Measurements from ENCODE around the gene NUDT4.
A peak's percentile ranks its signal among the peaks of the same experiment; 100 is the strongest.

The NUDT4 gene

DNA sequence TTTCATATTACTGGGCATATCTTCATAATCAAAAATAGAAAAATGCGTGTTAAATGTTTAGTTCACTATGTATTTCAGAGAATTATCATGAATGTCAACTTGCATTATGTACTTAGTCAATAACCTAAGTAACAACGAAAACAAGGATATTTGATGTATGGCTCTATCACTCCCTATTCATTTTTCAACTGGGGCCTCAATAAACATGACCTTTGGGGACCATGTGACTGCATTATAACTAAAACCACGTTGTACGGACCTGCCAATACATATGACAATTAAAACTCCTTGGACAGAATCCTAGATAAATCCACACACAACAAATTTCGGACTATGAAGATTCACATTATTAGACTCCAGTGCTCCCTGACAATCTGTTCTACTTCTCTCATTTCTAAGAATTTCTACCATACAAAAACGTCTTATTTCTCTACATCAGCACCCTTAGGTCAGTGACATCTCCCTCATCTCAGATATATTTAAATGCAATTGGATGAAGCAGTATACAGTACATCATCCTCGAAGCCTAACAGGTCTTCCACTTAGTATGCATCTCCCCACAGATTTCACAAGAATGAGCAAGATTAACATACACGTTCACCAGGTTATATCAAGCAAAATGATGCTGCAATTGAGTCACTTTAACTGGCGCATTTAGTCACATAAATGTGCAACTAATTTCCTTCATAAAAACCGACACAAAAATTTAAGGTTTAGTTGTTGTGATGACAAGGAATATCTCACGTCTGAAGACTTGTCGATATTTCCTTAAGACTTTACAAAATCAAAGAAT lies 62.5 kb downstream of the NUDT4 start:
- in situ Hi-C loops (cut with MboI; ENCODE audit: low pct_unique_long_range_greater_than_20kb, low sequenced_read_pairs, unreplicated experiment): no loop called here
- DNase-seq (ENCODE audit: low spot score): no peak
- TF ChIP-seq, protein P1, sequence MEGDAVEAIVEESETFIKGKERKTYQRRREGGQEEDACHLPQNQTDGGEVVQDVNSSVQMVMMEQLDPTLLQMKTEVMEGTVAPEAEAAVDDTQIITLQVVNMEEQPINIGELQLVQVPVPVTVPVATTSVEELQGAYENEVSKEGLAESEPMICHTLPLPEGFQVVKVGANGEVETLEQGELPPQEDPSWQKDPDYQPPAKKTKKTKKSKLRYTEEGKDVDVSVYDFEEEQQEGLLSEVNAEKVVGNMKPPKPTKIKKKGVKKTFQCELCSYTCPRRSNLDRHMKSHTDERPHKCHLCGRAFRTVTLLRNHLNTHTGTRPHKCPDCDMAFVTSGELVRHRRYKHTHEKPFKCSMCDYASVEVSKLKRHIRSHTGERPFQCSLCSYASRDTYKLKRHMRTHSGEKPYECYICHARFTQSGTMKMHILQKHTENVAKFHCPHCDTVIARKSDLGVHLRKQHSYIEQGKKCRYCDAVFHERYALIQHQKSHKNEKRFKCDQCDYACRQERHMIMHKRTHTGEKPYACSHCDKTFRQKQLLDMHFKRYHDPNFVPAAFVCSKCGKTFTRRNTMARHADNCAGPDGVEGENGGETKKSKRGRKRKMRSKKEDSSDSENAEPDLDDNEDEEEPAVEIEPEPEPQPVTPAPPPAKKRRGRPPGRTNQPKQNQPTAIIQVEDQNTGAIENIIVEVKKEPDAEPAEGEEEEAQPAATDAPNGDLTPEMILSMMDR (IDR thresholded peaks at IDR 0.05; ENCODE audit: extremely low read depth, insufficient read depth, missing control alignments): no peak

GRCh38 chr12:93441081-93441616 lies 63.4 kb downstream of the NUDT4 start:
- in situ Hi-C loops (cut with MboI; ENCODE audit: low pct_unique_long_range_greater_than_20kb, low sequenced_read_pairs, unreplicated experiment): no loop called here
- peak; percentile 42 for DNase-seq (ENCODE audit: low spot score)
- TF ChIP-seq, protein P1 (IDR thresholded peaks at IDR 0.05; ENCODE audit: extremely low read depth, insufficient read depth, missing control alignments): no peak

- DNase-seq (ENCODE audit: low spot score): peak; percentile 94
- in situ Hi-C loops (cut with MboI; ENCODE audit: low pct_unique_long_range_greater_than_20kb, low sequenced_read_pairs, unreplicated experiment): no loop called here
- TF ChIP-seq, protein P1 (IDR thresholded peaks at IDR 0.05; ENCODE audit: extremely low read depth, insufficient read depth, missing control alignments): peak; percentile 2
These were observed 64.1 kb downstream of the NUDT4 start, which contains the start of gene UBE2N for GRCh38 chr12:93441617-93442410. TSS of gene UBE2N (minus strand) at chr12:93441947. CDS start at chr12:93441884, 63 bp downstream.

GRCh38 chr12:93442411-93443340 lies 65.0 kb downstream of the NUDT4 start:
- no peak for DNase-seq (ENCODE audit: low spot score)
- in situ Hi-C loops (cut with MboI; ENCODE audit: low pct_unique_long_range_greater_than_20kb, low sequenced_read_pairs, unreplicated experiment): no loop called here
- TF ChIP-seq, protein P1 (IDR thresholded peaks at IDR 0.05; ENCODE audit: extremely low read depth, insufficient read depth, missing control alignments): no peak

DNA sequence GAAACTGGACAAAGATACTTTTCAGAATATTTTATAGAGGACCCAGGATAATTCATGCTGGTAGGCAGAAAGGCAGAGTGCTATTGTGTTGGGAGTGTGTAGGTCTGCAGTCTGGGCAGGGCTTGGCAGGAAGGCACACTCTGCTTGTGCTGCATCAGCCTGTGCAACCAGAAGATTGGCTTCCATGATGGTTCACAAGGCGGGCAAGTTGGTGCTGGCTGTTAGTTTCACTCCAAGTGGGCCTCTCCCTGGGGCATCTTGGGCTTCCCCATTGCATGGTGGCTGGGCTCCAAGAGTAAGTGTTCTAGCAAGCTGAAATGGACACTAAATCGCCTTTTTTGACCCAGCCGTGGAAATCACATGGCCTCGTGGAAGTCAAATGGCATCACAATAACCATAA lies 65.9 kb downstream of the NUDT4 start:
- in situ Hi-C loops (cut with MboI; ENCODE audit: low pct_unique_long_range_greater_than_20kb, low sequenced_read_pairs, unreplicated experiment): no loop called here
- TF ChIP-seq, protein P1 (IDR thresholded peaks at IDR 0.05; ENCODE audit: extremely low read depth, insufficient read depth, missing control alignments): no peak
- no peak for DNase-seq (ENCODE audit: low spot score)

Measured in GM13977 (cell line).